ELF-1 (cell line): Measurements from ENCODE around the gene LRRK2.
"Not testable (repeated sequence)": the region's sequence is repeated elsewhere in the genome, so short reads cannot be mapped to it uniquely, and the experiment has no call there.

Experiments
- DNase-seq: peaks from one replicate; pipeline ENCODE4 v3.0.0-alpha.2; 2016; ENCODE audit warnings: low read depth, low spot score

The LRRK2 gene

GRCh38 chr12:40224439-40225291 is at the start of gene LRRK2:
TSS of gene LRRK2 (plus strand) at chr12:40224997. CDS start at chr12:40225132, 135 bp downstream.
- peak; percentile 47 for DNase-seq

DNA sequence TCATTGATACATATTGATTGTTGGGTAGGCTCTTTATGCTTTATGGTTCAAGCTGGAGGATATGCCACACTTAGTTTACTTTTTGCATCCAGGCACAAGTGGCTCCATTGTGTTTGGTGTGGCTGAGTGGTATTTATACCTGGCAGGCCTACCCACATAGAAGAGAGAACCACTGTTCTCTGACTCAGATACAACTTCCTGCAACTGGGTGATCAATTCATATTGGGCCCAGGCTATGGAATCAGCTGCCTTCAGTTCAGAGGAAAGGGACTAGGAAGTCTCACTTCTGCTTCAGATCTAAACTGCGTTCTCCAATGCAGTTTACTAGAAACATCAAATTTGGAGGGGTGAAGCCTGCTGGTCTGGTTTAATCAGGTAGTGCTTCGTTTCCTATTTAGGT is 49.8 kb upstream of the LRRK2 start:
- no peak for DNase-seq

DNA sequence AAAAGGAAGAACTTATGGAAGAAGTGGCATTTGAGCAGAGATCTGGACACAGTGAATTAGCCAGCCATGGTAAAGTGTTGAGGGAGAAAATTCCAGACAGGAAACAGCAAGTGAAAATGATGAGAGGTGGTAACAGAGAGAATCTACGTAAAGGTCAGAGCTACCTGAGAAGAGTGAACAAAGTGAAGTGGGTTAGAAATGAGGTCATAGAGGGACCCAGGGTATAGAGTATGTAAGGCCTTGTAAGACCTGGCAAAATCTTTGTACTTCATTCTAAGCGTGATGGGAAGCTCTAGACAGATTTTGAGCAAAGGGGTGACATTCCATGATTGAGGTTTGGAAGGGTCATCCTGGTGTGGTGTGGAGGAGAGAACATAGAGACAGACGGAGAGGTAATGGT is 49.3 kb upstream of the LRRK2 start:
- DNase-seq = no peak

GRCh38 chr12:40178701-40179100 is 46.1 kb upstream of the LRRK2 start:
- DNase-seq = no peak

DNA sequence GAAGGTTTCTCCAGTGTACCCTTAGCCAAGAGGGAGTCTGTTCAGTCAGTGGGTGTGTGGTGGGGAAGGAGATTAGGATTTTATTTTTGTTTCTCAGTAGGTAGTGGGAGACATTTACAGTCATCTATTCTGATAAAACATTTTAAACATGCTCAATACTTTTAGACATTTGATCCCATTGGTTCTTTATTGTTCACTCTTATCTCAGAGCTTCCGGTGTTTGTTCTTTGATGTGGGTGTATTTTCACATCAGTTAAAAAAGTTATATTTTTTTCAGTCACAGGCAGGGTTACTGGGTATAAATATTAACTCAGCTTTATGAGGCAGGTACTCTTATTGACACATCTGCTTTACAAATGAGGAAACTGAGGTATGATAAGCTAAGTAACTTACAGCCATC is 43.3 kb upstream of the LRRK2 start:
- DNase-seq = no peak

- DNase-seq = peak; percentile 10
Measured at GRCh38 chr12:40183715-40184114, 41.1 kb upstream of the LRRK2 start.

GRCh38 chr12:40184493-40185302 is 40.1 kb upstream of the LRRK2 start:
- DNase-seq = no peak

GRCh38 chr12:40185303-40185693 is 39.5 kb upstream of the LRRK2 start:
- no peak for DNase-seq

DNA sequence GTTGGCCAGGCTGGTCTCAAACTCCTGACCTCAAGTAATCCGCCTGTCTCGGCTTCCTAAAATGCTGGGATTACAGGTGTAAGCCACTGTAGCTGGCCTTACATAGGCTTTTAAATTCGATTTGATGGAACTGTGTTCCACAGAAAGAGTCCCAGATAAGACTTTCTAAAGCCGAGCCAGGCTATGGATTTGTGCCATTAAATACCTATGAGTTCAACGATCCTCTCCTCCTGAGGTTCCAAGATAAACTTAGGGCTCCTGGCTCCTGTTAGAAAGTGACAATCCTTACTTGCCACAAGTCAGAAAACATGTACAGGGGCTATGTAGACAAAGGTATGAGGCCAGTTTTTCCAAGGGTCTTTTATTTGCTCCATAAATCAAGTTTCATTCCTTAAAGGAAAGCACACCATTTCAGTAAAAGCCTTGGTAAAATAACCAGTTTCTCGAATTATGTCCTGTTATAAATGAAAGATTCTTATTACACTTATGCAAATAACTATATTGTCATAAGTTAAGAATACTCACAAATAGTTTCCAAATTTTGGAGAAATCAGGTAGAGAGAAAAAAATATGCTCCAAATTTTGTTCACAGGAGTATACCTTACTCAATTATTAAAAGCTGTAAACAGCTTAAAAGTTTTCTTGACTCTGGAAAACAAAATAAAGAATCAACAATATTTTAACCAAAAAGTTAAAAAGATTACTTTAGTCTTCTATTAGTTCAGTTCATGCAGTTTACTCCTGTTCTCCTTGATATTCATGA is 36.1 kb upstream of the LRRK2 start:
- no peak for DNase-seq

- DNase-seq = no peak
Measured at GRCh38 chr12:40192704-40193255, 32.0 kb upstream of the LRRK2 start.

- no peak for DNase-seq
Measured at GRCh38 chr12:40194846-40195245, 30.0 kb upstream of the LRRK2 start.

- DNase-seq = no peak
Measured at GRCh38 chr12:40197590-40197989, 27.2 kb upstream of the LRRK2 start.

- no peak for DNase-seq
Measured at GRCh38 chr12:40198601-40199000, 26.2 kb upstream of the LRRK2 start.

GRCh38 chr12:40202095-40203059 is 22.4 kb upstream of the LRRK2 start:
- no peak for DNase-seq

GRCh38 chr12:40203060-40203430 is 21.8 kb upstream of the LRRK2 start:
- DNase-seq = no peak

DNA sequence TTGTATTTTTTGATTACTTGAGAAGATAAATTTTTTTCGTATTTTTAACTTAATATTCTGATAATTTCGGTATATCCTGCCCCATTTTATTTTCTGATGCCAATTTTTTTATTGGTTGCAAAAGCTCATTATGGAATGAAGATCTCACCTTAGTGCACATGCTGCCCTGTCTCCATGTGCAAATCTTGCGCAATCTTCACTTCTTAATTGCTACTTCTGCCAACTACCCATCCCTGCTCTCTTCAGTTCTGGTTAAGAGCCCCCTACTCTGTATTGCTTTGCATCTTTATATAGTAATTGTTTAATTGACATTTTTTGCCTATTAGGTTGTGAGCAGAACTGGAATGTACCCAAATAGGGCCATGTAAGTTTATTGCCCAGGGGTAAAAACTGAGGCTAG is 20.5 kb upstream of the LRRK2 start:
- DNase-seq = no peak

GRCh38 chr12:40207551-40207950 is 17.2 kb upstream of the LRRK2 start:
- DNase-seq = no peak

DNA sequence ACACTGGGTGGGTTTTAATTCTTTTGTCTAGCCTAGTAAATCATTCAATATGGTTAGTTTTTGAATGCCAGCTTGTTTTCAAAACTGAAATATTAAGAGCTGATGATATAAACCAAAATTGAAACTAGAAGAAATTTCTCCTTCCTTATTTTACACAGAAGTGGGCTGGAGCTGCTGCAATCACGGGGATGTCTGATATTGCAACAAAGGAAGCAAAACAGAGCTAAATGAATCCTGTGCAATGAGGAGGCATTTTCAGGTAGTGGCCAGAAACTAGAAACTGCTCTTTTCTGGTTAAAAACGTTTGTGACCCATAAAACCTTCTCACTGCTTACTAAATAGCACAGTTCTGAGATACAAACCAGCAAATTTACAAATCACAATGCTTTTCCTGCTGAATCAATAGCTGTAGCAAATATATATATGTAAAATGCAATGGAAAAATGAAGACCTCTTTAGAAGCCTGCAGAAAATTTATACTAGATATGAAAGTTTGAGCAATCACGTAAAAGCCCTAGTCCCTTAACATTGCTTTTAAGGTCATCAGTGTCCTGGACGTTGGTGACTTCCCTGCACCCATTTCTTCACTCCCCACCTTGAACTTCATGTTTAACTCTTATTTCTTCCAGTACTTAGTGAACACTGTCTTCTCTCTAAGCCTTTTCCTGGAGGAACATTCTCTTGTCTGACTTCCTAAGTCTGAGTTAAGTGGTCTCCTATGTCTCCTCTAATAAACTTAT is 15.9 kb upstream of the LRRK2 start:
- DNase-seq = no peak

DNA sequence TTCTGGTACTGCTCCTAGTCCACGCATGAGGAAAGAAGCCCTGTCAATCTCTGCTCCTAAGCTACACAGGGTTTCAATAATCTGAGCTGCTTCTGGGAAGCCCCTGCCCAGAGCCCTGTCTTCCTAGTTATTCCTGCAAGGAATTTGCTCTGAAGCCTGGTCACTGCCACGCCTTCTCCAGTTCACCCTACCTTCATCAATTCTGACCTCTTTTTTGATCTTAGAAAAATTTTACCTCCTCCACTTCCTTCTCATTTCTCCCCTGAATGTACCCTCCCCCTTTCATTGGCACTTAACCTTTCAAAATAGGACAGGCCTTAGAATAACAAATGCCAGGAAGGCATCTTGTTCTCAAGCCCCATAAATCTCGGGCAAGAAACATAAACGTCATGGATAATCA is 14.9 kb upstream of the LRRK2 start:
- no peak for DNase-seq

GRCh38 chr12:40211186-40211585 is 13.6 kb upstream of the LRRK2 start:
- DNase-seq = not testable (repeated sequence)
